Stimulated activated effector memory CD8-positive, alpha-beta T cell treated with anti-CD3 and anti-CD28 coated beads, Interleukin-12 subunit alpha, Interleukin-12 subunit beta, amount 100 ng/mL, for 72 hours (primary cell): ENCODE measurements around the gene AP1S2.

ENCODE experiments used
- ATAC-seq: fragments of 150-1000 bp; cut with Tn5 transposase; 2 replicates; pipeline ENCODE4 v1.10.0; 2021
- DNase-seq, 2 donors: peaks; one replicate each; pipeline ENCODE4 v3.0.0; 2021 to 2022; ENCODE audit warnings: low spot score in 2 of 2
- H3K27ac Mint-ChIP-seq: one replicate; pipeline ENCODE4 v1.8.0; 2022; ENCODE audit warnings: mild to moderate bottlenecking, mixed read lengths
- H3K36me3 Mint-ChIP-seq: one replicate; pipeline ENCODE4 v1.8.0; 2022; ENCODE audit warnings: mild to moderate bottlenecking, mixed read lengths
- H3K4me1 Mint-ChIP-seq: one replicate; pipeline ENCODE4 v1.8.0; 2022; ENCODE audit warnings: mixed read lengths
- H3K4me3 Mint-ChIP-seq: one replicate; pipeline ENCODE4 v1.8.0; 2022; ENCODE audit warnings: mild to moderate bottlenecking, mixed read lengths
- H3K9me3 Mint-ChIP-seq: one replicate; pipeline ENCODE4 v1.8.0; 2022; ENCODE audit warnings: mixed read lengths

AP1S2 gene

GRCh38 chrX:15804563-15804962, 50.0 kb downstream of the AP1S2 start:
- no peaks in the 10 kb centered on the region for H3K4me1 Mint-ChIP-seq
- H3K27ac Mint-ChIP-seq, result no peak overlapping the region
- H3K4me3 Mint-ChIP-seq, result no peak overlapping the region
- ATAC-seq (no peak), DNase-seq (no peak)
- H3K36me3 Mint-ChIP-seq, result peaks cover 81% of the 10 kb centered on the region
- no peaks in the 10 kb centered on the region for H3K9me3 Mint-ChIP-seq

GRCh38 chrX:15797707-15798106, 56.9 kb downstream of the AP1S2 start:
- H3K4me3 Mint-ChIP-seq, result no peak overlapping the region
- no peak overlapping the region for H3K27ac Mint-ChIP-seq
- peaks cover 91% of the 10 kb centered on the region for H3K36me3 Mint-ChIP-seq
- no peaks in the 10 kb centered on the region for H3K9me3 Mint-ChIP-seq
- H3K4me1 Mint-ChIP-seq, result peaks cover 17% of the 10 kb centered on the region
- DNase-seq, result no peak
- ATAC-seq, result peak; percentile 48

- Mint-ChIP-seq H3K36me3 (peaks cover 41% of the 10 kb centered on the region), H3K4me3 (no peak overlapping the region), H3K27ac (no peak overlapping the region), H3K4me1 (peaks cover 13% of the 10 kb centered on the region), H3K9me3 (no peaks in the 10 kb centered on the region)
- DNase-seq, result no peak
- ATAC-seq, result no peak
Observed at GRCh38 chrX:15790769-15791290, 63.8 kb downstream of the AP1S2 start.

DNA sequence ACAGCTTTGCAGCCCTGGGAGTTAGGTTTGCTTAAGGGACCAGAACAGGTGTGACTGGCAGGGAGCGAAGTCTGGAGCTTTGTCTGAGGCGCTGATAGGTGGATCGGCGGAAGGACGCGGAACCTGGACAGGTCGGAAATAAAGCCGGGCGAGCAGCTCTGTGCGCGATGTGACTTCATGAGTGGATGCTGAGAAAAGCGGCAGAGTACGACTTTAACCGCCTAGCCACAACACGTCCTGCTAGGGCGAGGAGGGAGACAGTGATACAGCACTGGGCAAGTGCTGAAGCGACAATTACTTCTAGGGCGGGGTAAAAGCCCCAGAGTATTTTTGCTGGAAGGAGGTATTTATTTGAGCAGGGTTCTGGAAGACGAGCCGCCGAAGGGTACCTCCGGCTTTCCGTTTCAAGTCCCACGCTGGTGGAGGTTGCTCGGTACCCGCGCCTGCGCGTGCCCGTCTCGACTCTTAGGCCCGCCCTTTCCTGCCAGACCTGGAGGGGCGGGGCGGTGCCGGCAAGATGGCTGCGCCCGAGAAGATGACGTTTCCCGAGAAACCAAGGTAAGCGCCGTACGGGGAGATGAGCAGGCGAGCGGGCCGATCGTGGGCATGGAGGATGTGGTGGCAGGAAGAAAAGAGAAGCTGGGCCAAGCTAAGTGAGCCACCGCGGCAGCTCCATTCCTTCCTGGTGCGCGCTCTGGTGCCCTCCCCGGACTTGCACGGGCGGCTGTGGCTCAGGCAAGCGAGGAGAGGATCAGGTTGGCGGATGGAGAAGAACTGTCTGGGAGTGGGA, 64.4 kb downstream of the AP1S2 start, which contains the start of gene ZRSR2:
ZRSR2 (plus strand) TSS at position 506 of the 790 bp plus-strand sequence; CDS start at position 518, 12 bp downstream.
- ATAC-seq (peak; percentile 94), DNase-seq (peak; percentile 69 to 89)
- H3K36me3 Mint-ChIP-seq, result peaks cover 34% of the 10 kb centered on the region
- no peak within 1 kb of the TSS for H3K27ac Mint-ChIP-seq
- no peaks in the 10 kb centered on the region for H3K9me3 Mint-ChIP-seq
- no peak within 1 kb of the TSS for H3K4me3 Mint-ChIP-seq
- peaks cover 9% of the 10 kb centered on the region for H3K4me1 Mint-ChIP-seq

GRCh38 chrX:15786915-15787314, 67.7 kb downstream of the AP1S2 start:
- ATAC-seq (no peak), DNase-seq (no peak)
- no peaks in the 10 kb centered on the region for H3K9me3 Mint-ChIP-seq
- no peaks in the 10 kb centered on the region for H3K4me1 Mint-ChIP-seq
- H3K27ac Mint-ChIP-seq, result peak overlapping the region; percentile 17
- H3K4me3 Mint-ChIP-seq, result no peak overlapping the region
- H3K36me3 Mint-ChIP-seq, result peaks cover 18% of the 10 kb centered on the region

DNA sequence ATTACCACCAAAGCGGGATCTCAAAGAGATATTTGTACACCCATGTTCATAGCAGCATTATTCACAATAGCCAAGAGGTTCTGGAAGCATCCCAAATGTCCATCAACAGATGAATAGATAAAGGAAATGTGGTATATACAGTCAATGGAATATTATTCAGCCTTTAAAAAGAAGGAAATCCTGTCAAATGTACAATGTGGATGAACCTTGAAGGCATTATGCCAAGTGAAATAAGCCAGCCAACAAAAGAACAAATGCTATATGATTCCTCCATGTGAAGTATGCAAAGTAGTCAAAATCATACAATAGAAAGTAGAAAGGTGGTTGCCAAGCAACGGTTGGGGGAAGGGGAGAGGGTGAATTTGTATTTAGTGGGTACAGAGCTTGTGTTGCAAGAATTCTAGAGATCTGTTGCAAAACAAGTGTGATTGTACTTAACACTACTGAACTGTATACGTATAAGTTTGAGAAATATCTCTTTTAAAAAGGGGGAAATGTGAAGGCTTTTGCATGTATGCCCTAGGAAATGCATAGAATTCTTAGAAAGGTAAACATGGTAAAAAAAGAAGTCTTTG, 69.3 kb downstream of the AP1S2 start:
- H3K9me3 Mint-ChIP-seq, result no peaks in the 10 kb centered on the region
- H3K27ac Mint-ChIP-seq, result no peak overlapping the region
- no peak overlapping the region for H3K4me3 Mint-ChIP-seq
- DNase-seq (no peak), ATAC-seq (no peak)
- H3K36me3 Mint-ChIP-seq, result peaks cover 23% of the 10 kb centered on the region
- no peaks in the 10 kb centered on the region for H3K4me1 Mint-ChIP-seq

- Mint-ChIP-seq H3K27ac (peak overlapping the region; percentile 93), H3K4me3 (peak overlapping the region; percentile 78), H3K9me3 (no peaks in the 10 kb centered on the region), H3K36me3 (peaks cover 53% of the 10 kb centered on the region), H3K4me1 (no peaks in the 10 kb centered on the region)
- ATAC-seq (peak; percentile 80), DNase-seq (peak in 1 of 2 donors; percentile 52)
Observed at GRCh38 chrX:15781961-15782699, 72.5 kb downstream of the AP1S2 start.
